ENCODE results near the gene MBNL2. TPM values are rescaled to one million over a fixed set of nuclear protein-coding genes. Genes with fewer than 3 reads are reported as not detected.

MBNL2 gene
- total and polyA plus RNA-seq, 2 experiments from 2014 or later: 27.4 to 97.9 TPM

- Histone ChIP-seq H2AFZ (no peak overlapping the region), H4K20me1 (ENCODE audit: insufficient read depth, poor library complexity, severe bottlenecking) (peaks cover 22% of the 10 kb centered on the region)
Observed at GRCh38 chr13:97329331-97329730, 107.2 kb downstream of the MBNL2 start.

GRCh38 chr13:97330448-97330847 is 108.3 kb downstream of the MBNL2 start:
- Histone ChIP-seq H3K9me3 (ENCODE audit: low read depth) (no peaks in the 10 kb centered on the region), H3K9me2 (replicated peaks; ENCODE audit: insufficient read depth) (no peaks in the 10 kb centered on the region), H3K79me2 (peaks cover 56% of the 10 kb centered on the region), H3K4me1 (ENCODE audit: insufficient read depth) (no peaks in the 10 kb centered on the region), H3K4me2 (no peak overlapping the region), H3K27ac (no peak overlapping the region), H2AFZ (no peak overlapping the region), H3K4me3 (no peak overlapping the region), H3K36me3 (replicated peaks; ENCODE audit: insufficient read depth, low read depth) (no peaks in the 10 kb centered on the region), H4K20me1 (ENCODE audit: insufficient read depth, poor library complexity, severe bottlenecking) (peaks cover 22% of the 10 kb centered on the region), H3K27me3 (no peaks in the 10 kb centered on the region)
- TF ChIP-seq EZH2phosphoT487 (IDR thresholded peaks at IDR 0.05; ENCODE audit: low read depth, severe bottlenecking, unreplicated experiment) (no peak), EZH2 (IDR thresholded peaks at IDR 0.05; ENCODE audit: borderline replicate concordance) (no peak), CTCF (IDR thresholded peaks at IDR 0.05; ENCODE audit: poor library complexity) (no peak)
- DNase-seq (ENCODE audit: low spot score): no peak
- WGBS (ENCODE audit: low lambda C conversion rate, missing lambda C conversion rate): 92% methylated on average over 2 of the region's 2 CpGs

More at GRCh38 chr13:97329331-97329730, 107.2 kb downstream of the MBNL2 start:
- no peaks in the 10 kb centered on the region for H3K9me2 ChIP-seq (replicated peaks; ENCODE audit: insufficient read depth)
- H3K4me2 ChIP-seq: no peak overlapping the region
- no peaks in the 10 kb centered on the region for H3K27me3 ChIP-seq
- no peaks in the 10 kb centered on the region for H3K4me1 ChIP-seq (ENCODE audit: insufficient read depth)
- no peak overlapping the region for H3K27ac ChIP-seq
- H3K4me3 ChIP-seq: no peak overlapping the region
- TF ChIP-seq CTCF (IDR thresholded peaks at IDR 0.05; ENCODE audit: poor library complexity) (no peak), EZH2 (IDR thresholded peaks at IDR 0.05; ENCODE audit: borderline replicate concordance) (no peak), EZH2phosphoT487 (IDR thresholded peaks at IDR 0.05; ENCODE audit: low read depth, severe bottlenecking, unreplicated experiment) (no peak)
- 93% methylated on average over 4 of the region's 4 CpGs for WGBS (ENCODE audit: low lambda C conversion rate, missing lambda C conversion rate)
- H3K79me2 ChIP-seq: peaks cover 59% of the 10 kb centered on the region
- no peaks in the 10 kb centered on the region for H3K9me3 ChIP-seq (ENCODE audit: low read depth)
- H3K36me3 ChIP-seq (replicated peaks; ENCODE audit: insufficient read depth, low read depth): no peaks in the 10 kb centered on the region
- no peak for DNase-seq (ENCODE audit: low spot score)

GRCh38 chr13:97332742-97333141 is 110.6 kb downstream of the MBNL2 start:
- H3K79me2 ChIP-seq: peaks cover 53% of the 10 kb centered on the region

More at GRCh38 chr13:97332742-97333141, 110.6 kb downstream of the MBNL2 start:
- Histone ChIP-seq H3K4me3 (no peak overlapping the region), H3K27me3 (no peaks in the 10 kb centered on the region), H3K4me2 (no peak overlapping the region), H3K4me1 (ENCODE audit: insufficient read depth) (no peaks in the 10 kb centered on the region), H4K20me1 (ENCODE audit: insufficient read depth, poor library complexity, severe bottlenecking) (peaks cover 22% of the 10 kb centered on the region), H3K9me3 (ENCODE audit: low read depth) (no peaks in the 10 kb centered on the region), H3K36me3 (replicated peaks; ENCODE audit: insufficient read depth, low read depth) (no peaks in the 10 kb centered on the region), H3K27ac (no peak overlapping the region), H3K9me2 (replicated peaks; ENCODE audit: insufficient read depth) (no peaks in the 10 kb centered on the region), H2AFZ (no peak overlapping the region)
- DNase-seq (ENCODE audit: low spot score): no peak
- WGBS (ENCODE audit: low lambda C conversion rate, missing lambda C conversion rate): 82% methylated on average over 4 of the region's 4 CpGs
- no peak for TF ChIP-seq EZH2phosphoT487 (IDR thresholded peaks at IDR 0.05; ENCODE audit: low read depth, severe bottlenecking, unreplicated experiment)
- TF ChIP-seq EZH2 (IDR thresholded peaks at IDR 0.05; ENCODE audit: borderline replicate concordance): no peak
- TF ChIP-seq CTCF (IDR thresholded peaks at IDR 0.05; ENCODE audit: poor library complexity): no peak
